Suprapubic skin (tissue), 3 donors: ENCODE measurements around the gene NRCAM.

Experiments
- POLR2AphosphoS5 ChIP-seq, 3 donors: sonication (generic); formaldehyde crosslinking; IDR thresholded peaks; one replicate each; pipeline ENCODE4 v1.6.1; 2017; ENCODE audit warnings: antibody characterized with exemption in 3 of 3
- TF ChIP-seq, protein P1 (sequence below), 2 donors: fragments of 200-600 bp in 1 of 2; fragments of 450-650 bp in 1 of 2; sonication (generic) in 1 of 2; IDR thresholded peaks; one replicate each; pipeline ENCODE4 v1.5.1; 2016 to 2019; ENCODE audit warnings: antibody characterized with exemption in 2 of 2, mild to moderate bottlenecking in 1 of 2, moderate library complexity in 1 of 2

DNA sequence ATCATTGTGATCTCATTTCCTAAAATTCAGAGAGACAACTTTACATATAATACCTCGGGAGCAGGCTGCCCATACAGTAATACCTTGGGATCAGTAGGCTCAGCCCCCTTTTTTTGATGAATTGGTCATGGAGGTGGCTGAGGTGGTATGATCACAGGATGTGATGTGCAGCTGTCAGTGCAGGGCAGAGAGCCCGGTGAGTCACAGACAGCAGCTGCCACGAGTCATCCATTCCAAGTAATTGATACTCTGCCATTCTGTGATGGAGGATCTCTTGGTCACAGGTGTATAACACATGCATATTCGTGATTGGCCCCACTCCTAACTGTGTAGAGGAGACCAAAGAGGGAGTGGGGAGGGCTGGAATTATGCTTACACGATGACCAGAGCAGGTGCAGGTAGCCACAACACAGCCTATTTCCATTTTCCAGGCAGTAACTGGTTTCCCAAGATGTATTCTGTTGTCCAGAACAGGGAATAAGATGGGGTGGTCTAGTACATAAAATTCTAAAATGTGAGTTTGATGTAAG lies 14.1 kb downstream of the NRCAM start:
- TF ChIP-seq, protein P1, sequence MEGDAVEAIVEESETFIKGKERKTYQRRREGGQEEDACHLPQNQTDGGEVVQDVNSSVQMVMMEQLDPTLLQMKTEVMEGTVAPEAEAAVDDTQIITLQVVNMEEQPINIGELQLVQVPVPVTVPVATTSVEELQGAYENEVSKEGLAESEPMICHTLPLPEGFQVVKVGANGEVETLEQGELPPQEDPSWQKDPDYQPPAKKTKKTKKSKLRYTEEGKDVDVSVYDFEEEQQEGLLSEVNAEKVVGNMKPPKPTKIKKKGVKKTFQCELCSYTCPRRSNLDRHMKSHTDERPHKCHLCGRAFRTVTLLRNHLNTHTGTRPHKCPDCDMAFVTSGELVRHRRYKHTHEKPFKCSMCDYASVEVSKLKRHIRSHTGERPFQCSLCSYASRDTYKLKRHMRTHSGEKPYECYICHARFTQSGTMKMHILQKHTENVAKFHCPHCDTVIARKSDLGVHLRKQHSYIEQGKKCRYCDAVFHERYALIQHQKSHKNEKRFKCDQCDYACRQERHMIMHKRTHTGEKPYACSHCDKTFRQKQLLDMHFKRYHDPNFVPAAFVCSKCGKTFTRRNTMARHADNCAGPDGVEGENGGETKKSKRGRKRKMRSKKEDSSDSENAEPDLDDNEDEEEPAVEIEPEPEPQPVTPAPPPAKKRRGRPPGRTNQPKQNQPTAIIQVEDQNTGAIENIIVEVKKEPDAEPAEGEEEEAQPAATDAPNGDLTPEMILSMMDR (IDR thresholded peaks at IDR 0.05) = no peak
- TF ChIP-seq POLR2AphosphoS5 (IDR thresholded peaks at IDR 0.05) = no peak
